ENCODE measurements around the gene GTF2H4.
"Not testable (repeated sequence)": the region's sequence is repeated elsewhere in the genome, so short reads cannot be mapped to it uniquely, and the experiment has no call there.

GTF2H4 gene

GRCh38 chr6:30893666-30894065, 14.3 kb upstream of the GTF2H4 start:
- no peak for DNase-seq (ENCODE audit: low read depth in 2 of 3, low spot score in 1 of 3)

GRCh38 chr6:30894381-30894780, 13.6 kb upstream of the GTF2H4 start:
- no peak for DNase-seq (ENCODE audit: low read depth in 2 of 3, low spot score in 1 of 3)

GRCh38 chr6:30894935-30895334, 13.1 kb upstream of the GTF2H4 start:
- DNase-seq (ENCODE audit: low read depth in 2 of 3, low spot score in 1 of 3): no peak

GRCh38 chr6:30895343-30895742, 12.7 kb upstream of the GTF2H4 start:
- no peak for DNase-seq (ENCODE audit: low read depth in 2 of 3, low spot score in 1 of 3)

GRCh38 chr6:30896541-30896940, 11.5 kb upstream of the GTF2H4 start:
- no peak for DNase-seq (ENCODE audit: low read depth in 2 of 3, low spot score in 1 of 3)

GRCh38 chr6:30897882-30898281, 10.1 kb upstream of the GTF2H4 start:
- DNase-seq (ENCODE audit: low read depth in 2 of 3, low spot score in 1 of 3): no peak

- no peak for DNase-seq (ENCODE audit: low read depth in 2 of 3, low spot score in 1 of 3)
Measured at GRCh38 chr6:30898750-30899360, 9.2 kb upstream of the GTF2H4 start.

GRCh38 chr6:30900863-30901417, 7.1 kb upstream of the GTF2H4 start:
- DNase-seq (ENCODE audit: low read depth in 2 of 3, low spot score in 1 of 3): no peak

- no peak for DNase-seq (ENCODE audit: low read depth in 2 of 3, low spot score in 1 of 3)
Measured at GRCh38 chr6:30901436-30901835, 6.6 kb upstream of the GTF2H4 start.

- not testable (repeated sequence) for DNase-seq (ENCODE audit: low read depth in 2 of 3, low spot score in 1 of 3)
Measured at GRCh38 chr6:30902196-30902595, 5.8 kb upstream of the GTF2H4 start.

- no peak for DNase-seq (ENCODE audit: low read depth in 2 of 3, low spot score in 1 of 3)
Measured at GRCh38 chr6:30902709-30903108, 5.3 kb upstream of the GTF2H4 start.

GRCh38 chr6:30903236-30903635, 4.8 kb upstream of the GTF2H4 start:
- no peak for DNase-seq (ENCODE audit: low read depth in 2 of 3, low spot score in 1 of 3)

- DNase-seq (ENCODE audit: low read depth in 2 of 3, low spot score in 1 of 3): not testable (repeated sequence)
Measured at GRCh38 chr6:30907290-30907757, 683 bp upstream of the GTF2H4 start.

GRCh38 chr6:30908700-30909099, 693 bp downstream of the GTF2H4 start:
- DNase-seq (ENCODE audit: low read depth in 2 of 3, low spot score in 1 of 3): no peak

- not testable (repeated sequence) for DNase-seq (ENCODE audit: low read depth in 2 of 3, low spot score in 1 of 3)
Measured at GRCh38 chr6:30910473-30910872, 2.5 kb downstream of the GTF2H4 start.

GRCh38 chr6:30912746-30913520, 4.9 kb downstream of the GTF2H4 start:
- no peak for DNase-seq (ENCODE audit: low read depth in 2 of 3, low spot score in 1 of 3)

GRCh38 chr6:30913721-30914075, 5.7 kb downstream of the GTF2H4 start:
- DNase-seq (ENCODE audit: low read depth in 2 of 3, low spot score in 1 of 3): no peak

GRCh38 chr6:30914076-30914853, 6.3 kb downstream of the GTF2H4 start, which contains the start of gene VARS2:
Gene VARS2 (plus strand): TSS chr6:30914238. CDS start chr6:30914837, 599 bp downstream.
- peak; percentile 81 to 85 (median 84) for DNase-seq (ENCODE audit: low read depth in 2 of 3, low spot score in 1 of 3)

- DNase-seq (ENCODE audit: low read depth in 2 of 3, low spot score in 1 of 3): no peak
Measured at GRCh38 chr6:30914854-30915590, 7.0 kb downstream of the GTF2H4 start.

- no peak for DNase-seq (ENCODE audit: low read depth in 2 of 3, low spot score in 1 of 3)
Measured at GRCh38 chr6:30915591-30915946, 7.6 kb downstream of the GTF2H4 start.

GRCh38 chr6:30917041-30917440, 9.0 kb downstream of the GTF2H4 start:
- DNase-seq (ENCODE audit: low read depth in 2 of 3, low spot score in 1 of 3): no peak
